Kidney capillary endothelial cell (primary cell): ENCODE results near the gene USP51.
"Not testable (repeated sequence)": the region's sequence is repeated elsewhere in the genome, so short reads cannot be mapped to it uniquely, and the experiment has no call there.

Experiments
- DNase-seq: peaks from one replicate; pipeline ENCODE4 v3.0.0-alpha.2; 2018; ENCODE audit warnings: low spot score

Gene USP51

GRCh38 chrX:55465108-55465507, 24.5 kb downstream of the USP51 start:
- not testable (repeated sequence) for DNase-seq

GRCh38 chrX:55464050-55464449, 25.6 kb downstream of the USP51 start:
- not testable (repeated sequence) for DNase-seq

GRCh38 chrX:55459926-55460325, 29.7 kb downstream of the USP51 start:
- DNase-seq: not testable (repeated sequence)

- DNase-seq: not testable (repeated sequence)
Measured at GRCh38 chrX:55459426-55459825, 30.2 kb downstream of the USP51 start.

- DNase-seq: not testable (repeated sequence)
Measured at GRCh38 chrX:55455708-55456107, 33.9 kb downstream of the USP51 start.

GRCh38 chrX:55452833-55453124, 36.9 kb downstream of the USP51 start:
- DNase-seq: no peak

GRCh38 chrX:55451990-55452832, 37.4 kb downstream of the USP51 start, which contains the start of gene MAGEH1:
TSS of gene MAGEH1 (plus strand) at chrX:55452127. CDS start at chrX:55452375, 248 bp downstream.
- DNase-seq: peak; percentile 54

- DNase-seq: no peak
Measured at GRCh38 chrX:55451626-55451989, 38.0 kb downstream of the USP51 start.

- DNase-seq: no peak
Measured at GRCh38 chrX:55451141-55451540, 38.5 kb downstream of the USP51 start.

- no peak for DNase-seq
Measured at GRCh38 chrX:55450259-55450658, 39.4 kb downstream of the USP51 start.

GRCh38 chrX:55443468-55443867, 46.2 kb downstream of the USP51 start:
- DNase-seq: not testable (repeated sequence)
